Stimulated activated naive CD8-positive, alpha-beta T cell treated with anti-CD3 and anti-CD28 coated beads, Interleukin-15, Interleukin-2, amounts not matched to agents 100 U/mL and 50 U/mL, for 24 hours (primary cell): ENCODE results near the gene DEFB119.
"Not testable (repeated sequence)": the region's sequence is repeated elsewhere in the genome, so short reads cannot be mapped to it uniquely, and the experiment has no call there.

Experiments used
- ATAC-seq: fragments of 150-1000 bp; cut with Tn5 transposase; one replicate; pipeline ENCODE4 v1.10.0; 2021
- DNase-seq: peaks from one replicate; pipeline ENCODE4 v3.0.0; 2021

Gene DEFB119, protein sequence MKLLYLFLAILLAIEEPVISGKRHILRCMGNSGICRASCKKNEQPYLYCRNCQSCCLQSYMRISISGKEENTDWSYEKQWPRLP

GRCh38 chr20:31390490-31390889, at the start of gene DEFB119:
Gene DEFB119, minus strand, starts transcription at chr20:31390590. Its CDS starts 107 bp downstream, at chr20:31390483.
- ATAC-seq (no peak), DNase-seq (no peak)

DNA sequence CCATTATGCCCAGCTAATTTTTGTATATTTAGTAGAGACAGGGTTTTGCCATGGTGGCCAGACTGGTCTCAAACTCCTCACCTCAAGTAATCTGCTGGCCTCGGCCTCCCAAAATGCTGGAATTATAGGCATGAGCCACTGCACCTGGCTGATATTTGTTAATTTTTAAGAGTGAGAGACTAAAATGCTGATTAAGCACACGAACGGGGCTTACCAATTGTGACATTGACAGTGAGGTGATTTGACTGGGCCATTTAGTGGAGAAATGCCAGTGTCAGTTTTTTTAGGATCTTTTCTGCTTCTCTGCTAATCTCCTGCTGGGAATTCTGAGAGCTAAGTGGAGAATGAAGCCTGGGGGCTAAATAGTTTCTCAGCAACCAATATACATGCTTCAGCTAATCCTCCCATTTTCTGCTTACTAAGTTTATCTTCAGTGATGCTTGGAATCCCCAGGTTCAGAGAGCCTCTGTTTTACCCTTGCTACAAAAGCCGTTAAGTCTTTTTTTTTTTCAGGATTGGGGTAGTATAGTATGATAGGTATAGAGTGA, 40.3 kb upstream of the DEFB119 start:
- DNase-seq (no peak), ATAC-seq (no peak)

DNA sequence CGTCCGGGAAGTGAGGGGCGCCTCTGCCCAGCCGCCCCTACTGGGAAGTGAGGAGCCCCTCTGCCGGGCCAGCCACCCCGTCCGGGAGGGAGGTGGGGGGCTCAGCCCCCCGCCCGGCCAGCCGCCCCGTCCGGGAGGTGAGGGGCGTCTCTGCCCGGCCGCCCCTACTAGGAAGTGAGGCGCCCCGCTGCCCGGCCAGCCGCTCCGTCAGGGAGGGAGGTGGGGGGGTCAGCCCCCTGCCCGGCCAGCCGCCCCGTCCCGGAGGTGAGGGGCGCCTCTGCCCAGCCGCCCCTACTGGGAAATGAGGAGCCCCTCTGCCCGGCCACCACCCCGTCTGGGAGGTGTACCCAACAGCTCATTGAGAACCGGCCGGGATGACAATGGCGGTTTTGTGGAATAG, 37.2 kb upstream of the DEFB119 start:
- not testable (repeated sequence) for DNase-seq, ATAC-seq

DNA sequence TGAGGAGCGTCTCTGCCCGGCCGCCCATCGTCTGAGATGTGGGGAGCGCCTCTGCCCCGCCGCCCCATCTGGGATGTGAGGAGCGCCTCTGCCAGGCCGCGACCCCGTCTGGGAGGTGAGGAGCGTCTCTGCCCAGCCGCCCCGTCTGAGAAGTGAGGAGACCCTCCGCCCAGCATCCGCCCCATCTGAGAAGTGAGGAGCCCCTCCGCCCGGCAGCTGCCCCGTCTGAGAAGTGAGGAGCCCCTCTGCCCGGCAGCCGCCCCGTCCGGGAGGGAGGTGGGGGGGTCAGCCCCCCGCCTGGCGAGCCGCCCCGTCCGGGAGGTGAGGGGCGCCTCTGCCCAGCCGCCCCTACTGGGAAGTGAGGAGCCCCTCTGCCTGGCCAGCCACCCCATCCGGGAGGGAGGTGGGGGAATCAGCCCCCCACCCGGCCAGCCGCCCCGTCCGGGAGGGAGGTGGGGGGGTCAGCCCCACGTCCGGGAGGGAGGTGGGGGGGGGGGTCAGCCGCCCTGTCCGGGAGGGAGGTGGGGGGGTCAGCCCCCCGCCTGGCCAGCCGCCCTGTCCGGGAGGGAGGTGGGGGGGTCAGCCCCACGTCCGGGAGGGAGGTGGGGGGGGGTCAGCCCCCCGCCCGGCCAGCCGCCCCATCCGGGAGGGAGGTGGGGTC, 36.6 kb upstream of the DEFB119 start:
- not testable (repeated sequence) for DNase-seq, ATAC-seq

DNA sequence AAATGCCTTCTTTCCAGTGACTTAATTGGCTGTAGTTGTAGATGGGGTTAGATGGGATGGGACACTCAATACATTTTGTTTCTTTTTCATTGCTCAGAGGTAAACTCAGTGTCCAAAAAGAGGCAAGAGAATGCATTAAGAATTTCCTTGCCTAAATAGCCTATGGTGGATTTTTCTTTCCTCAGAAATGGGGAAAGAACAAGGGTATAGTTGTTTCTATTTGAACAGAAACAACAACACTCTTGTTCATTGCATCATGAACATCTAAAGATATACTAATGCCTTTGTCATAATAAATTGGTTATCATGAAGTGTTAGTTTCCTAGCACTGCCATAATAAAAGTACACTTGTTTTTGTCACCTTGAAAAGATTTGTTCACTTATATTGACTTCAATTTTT, 35.4 kb upstream of the DEFB119 start:
- no peak for ATAC-seq

GRCh38 chr20:31418307-31418706, 27.9 kb upstream of the DEFB119 start:
- no peak for DNase-seq
- ATAC-seq, result no peak

More for the DNA sequence above, 35.4 kb upstream of the DEFB119 start:
- DNase-seq, result no peak

DNA sequence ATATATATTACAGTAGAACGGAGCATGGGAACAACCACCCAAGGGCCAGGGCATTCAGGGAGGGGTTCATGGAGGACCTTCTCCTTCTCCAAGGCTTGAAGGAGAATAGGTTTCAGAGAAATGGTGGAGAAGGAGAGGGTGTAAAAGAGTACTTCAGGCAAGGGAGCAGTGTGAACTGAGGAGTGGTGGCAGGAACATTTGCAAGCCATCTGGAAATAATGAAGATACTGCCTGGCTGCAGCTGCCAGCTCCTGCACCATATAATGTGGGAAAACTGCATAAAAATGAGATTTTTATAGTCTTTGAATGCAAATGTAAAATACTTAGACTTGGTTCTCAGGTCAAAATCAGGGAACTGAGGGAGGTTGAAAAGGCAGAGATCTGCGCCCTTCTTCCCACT, 25.3 kb upstream of the DEFB119 start:
- DNase-seq, result no peak
- no peak for ATAC-seq

DNA sequence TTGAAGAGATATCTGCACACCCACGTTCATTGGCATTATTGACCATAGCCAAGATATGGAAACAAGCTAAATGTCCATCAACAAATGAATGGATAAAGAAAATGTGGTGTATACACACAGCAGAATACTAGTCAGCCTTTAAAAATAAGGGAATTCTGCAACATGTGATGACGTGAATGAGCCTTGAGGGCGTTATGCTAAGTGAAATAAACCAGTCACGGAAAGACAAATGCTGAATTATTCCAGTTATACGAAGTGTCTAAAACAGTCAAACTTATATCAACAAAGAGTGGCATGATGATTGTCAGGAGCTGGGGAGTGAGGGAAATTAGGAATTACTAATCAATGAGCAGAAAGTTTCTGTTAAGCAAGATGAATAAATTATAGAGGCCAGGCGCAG, 24.0 kb upstream of the DEFB119 start:
- ATAC-seq (no peak), DNase-seq (no peak)

DNA sequence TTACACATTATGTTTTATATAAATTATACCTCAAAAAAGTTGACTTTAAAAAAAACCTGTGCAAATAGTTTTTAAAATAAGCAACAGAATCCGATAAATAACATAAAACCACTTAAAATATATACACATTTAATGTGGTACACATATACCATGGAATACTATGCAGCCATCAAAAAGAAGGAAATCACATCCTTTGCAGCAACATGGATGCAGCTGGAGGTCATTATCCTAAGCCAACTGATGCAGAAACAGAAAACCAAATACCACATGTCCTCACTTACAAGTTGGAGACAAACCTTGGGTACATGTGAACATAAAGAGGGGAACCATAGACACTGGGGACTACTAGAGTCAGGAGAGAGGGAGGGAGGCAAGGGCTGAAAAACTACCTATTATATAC, 19.6 kb upstream of the DEFB119 start:
- ATAC-seq, result no peak
- DNase-seq, result no peak

- no peak for ATAC-seq
- no peak for DNase-seq
Observed at GRCh38 chr20:31406115-31406514, 15.7 kb upstream of the DEFB119 start, which contains the start of gene DEFB121. Gene DEFB121, minus strand, starts transcription at chr20:31406215. Its CDS starts 63 bp downstream, at chr20:31406152.

DNA sequence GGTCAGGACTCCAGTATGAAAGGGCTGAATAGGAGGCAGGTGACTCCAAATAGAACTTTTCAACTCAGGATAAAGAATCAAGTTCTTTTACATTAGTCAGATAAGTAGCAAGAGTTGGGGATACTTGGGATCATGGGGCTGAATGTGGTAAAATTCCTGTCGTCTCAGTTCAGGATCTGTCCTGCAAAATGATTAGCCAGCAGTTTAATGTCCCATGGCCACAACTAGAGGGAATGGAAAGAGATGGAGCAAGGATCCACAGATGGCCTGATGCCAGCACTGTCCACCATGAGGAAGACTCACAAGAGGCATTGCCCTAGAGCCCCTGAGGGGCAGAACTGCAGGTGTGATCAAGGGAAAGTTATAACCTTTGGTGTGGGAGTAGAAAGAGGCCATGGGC, 13.5 kb upstream of the DEFB119 start:
- no peak for DNase-seq
- no peak for ATAC-seq

GRCh38 chr20:31394900-31395299, 4.5 kb upstream of the DEFB119 start:
- DNase-seq (no peak), ATAC-seq (no peak)

DNA sequence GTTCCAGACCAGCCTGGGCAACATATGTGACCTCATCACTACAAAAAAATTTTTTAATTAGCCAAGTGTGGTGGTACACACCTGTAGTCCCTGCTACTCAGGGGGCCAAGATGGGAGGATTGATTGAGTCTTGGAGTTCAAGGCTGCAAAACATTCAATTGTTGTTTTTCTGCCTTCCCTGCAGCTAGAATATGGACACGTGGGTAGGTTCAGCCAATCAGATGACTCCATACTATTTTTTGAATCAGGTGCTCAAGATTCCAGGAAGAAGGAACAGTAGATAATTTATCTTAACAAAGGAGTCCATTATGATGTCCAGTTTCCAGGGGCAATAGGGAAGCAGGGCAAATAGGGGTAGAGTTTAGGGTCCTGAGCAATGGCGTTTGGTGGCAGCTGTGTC, 2.4 kb upstream of the DEFB119 start:
- DNase-seq (no peak), ATAC-seq (no peak)

DNA sequence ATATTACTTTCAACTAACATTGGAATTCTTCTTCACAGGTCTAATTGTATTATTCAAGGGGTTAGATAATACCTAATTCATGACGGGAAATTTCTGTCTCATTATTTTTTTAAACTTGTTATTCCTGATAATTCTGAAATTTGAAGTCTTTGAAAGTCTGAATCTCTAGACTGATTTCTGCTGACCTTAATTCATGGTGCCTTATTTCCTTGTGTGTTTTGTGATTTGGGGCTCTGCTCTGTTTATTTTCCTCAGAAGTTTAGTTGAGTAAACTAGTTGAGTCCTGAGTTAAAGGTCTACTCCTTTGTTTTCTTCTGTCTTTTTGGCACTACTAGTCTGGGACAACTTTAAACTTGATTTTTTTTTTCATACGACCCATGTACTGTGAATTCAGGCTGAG, 16.0 kb downstream of the DEFB119 start:
- ATAC-seq (no peak), DNase-seq (no peak)

GRCh38 chr20:31368301-31368700, 22.1 kb downstream of the DEFB119 start, which contains the start of gene DEFB118:
Gene DEFB118, plus strand, starts transcription at chr20:31368601. Its CDS starts 50 bp downstream, at chr20:31368651.
- ATAC-seq, result no peak
- DNase-seq, result no peak

DNA sequence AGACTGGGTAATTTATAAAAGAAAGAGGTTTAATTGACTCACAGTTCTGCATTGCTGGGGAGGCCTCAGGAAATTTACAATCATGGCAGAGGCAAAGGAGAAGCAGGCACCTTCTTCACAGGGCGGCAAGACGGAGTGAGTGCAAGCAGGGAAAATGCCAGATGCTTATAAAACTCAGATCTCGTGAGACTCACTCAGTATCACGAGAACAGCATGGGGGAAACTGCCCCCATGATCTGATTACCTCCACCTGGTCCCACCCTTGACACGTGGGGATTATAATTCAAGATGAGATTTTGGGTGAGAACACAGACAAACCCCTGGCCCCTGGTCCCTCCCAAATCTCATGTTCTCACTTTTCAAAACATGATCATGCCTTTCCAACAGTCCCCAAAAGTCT, 26.1 kb downstream of the DEFB119 start:
- not testable (repeated sequence) for DNase-seq, ATAC-seq

- ATAC-seq, result no peak
- no peak for DNase-seq
Observed at GRCh38 chr20:31363295-31363694, 27.1 kb downstream of the DEFB119 start.

GRCh38 chr20:31355981-31356380, 34.4 kb downstream of the DEFB119 start:
- ATAC-seq (no peak), DNase-seq (no peak)

DNA sequence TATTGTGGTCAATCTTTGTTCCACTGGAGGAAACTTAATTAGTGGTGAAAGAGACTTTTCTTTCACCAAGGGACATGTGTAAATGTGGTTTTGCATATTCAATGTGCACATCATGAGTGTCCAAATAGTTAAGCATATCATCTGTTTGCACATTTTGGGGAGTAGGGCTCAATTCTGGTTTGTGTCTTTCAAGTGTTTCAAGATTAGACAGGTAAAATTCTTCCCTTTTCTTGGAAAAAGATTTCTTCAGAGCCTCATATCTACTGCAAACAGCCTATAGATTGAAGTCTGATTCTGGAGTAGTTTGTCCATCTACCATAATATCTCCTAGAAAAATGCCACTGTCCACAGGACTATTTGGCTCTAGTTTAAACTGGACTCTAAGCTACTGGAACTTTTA, 48.9 kb downstream of the DEFB119 start:
- no peak for DNase-seq
- no peak for ATAC-seq

GRCh38 chr20:31330893-31331292, 59.5 kb downstream of the DEFB119 start:
- ATAC-seq (no peak), DNase-seq (no peak)
